GM19099 (cell line): ENCODE data around the gene SHC4.

ENCODE experiments used
- POLR2A ChIP-seq: IDR thresholded peaks from 3 replicates; pipeline ENCODE4 v1.6.1; 2011; ENCODE audit warnings: low read depth; ENCODE audit not compliant: insufficient read length; ENCODE audit errors: extremely low read depth

Gene SHC4

GRCh38 chr15:48975472-48976419 is 12.0 kb upstream of the SHC4 start:
- TF ChIP-seq POLR2A = peak; percentile 24

GRCh38 chr15:48974882-48975281 is 11.2 kb upstream of the SHC4 start:
- TF ChIP-seq POLR2A = no peak

- no peak for TF ChIP-seq POLR2A
These were observed 9.2 kb upstream of the SHC4 start for GRCh38 chr15:48972750-48973503.

- TF ChIP-seq POLR2A = no peak
These were observed 4.3 kb upstream of the SHC4 start for GRCh38 chr15:48968066-48968465.

GRCh38 chr15:48967336-48967735 is 3.6 kb upstream of the SHC4 start:
- TF ChIP-seq POLR2A = no peak

- no peak for TF ChIP-seq POLR2A
These were observed 3.0 kb upstream of the SHC4 start for GRCh38 chr15:48966595-48967301.

GRCh38 chr15:48965972-48966371 is 2.3 kb upstream of the SHC4 start:
- TF ChIP-seq POLR2A = no peak

GRCh38 chr15:48964898-48965297 is 1.2 kb upstream of the SHC4 start:
- no peak for TF ChIP-seq POLR2A

GRCh38 chr15:48962662-48963523 is 826 bp downstream of the SHC4 start:
- no peak for TF ChIP-seq POLR2A

GRCh38 chr15:48955967-48956366 is 7.8 kb downstream of the SHC4 start:
- TF ChIP-seq POLR2A = no peak

GRCh38 chr15:48955370-48955769 is 8.3 kb downstream of the SHC4 start:
- TF ChIP-seq POLR2A = no peak

- no peak for TF ChIP-seq POLR2A
These were observed 9.2 kb downstream of the SHC4 start for GRCh38 chr15:48954538-48954937.

GRCh38 chr15:48946840-48947187 is 16.9 kb downstream of the SHC4 start:
- TF ChIP-seq POLR2A = no peak

- no peak for TF ChIP-seq POLR2A
These were observed 17.5 kb downstream of the SHC4 start for GRCh38 chr15:48946074-48946839.
